Transverse colon (tissue), 4 donors: ENCODE measurements around the gene MAN2A1. TPM values are rescaled to one million over a fixed set of nuclear protein-coding genes. Genes with fewer than 3 reads are reported as not detected.

Experiments
- DNase-seq: peaks from one replicate; pipeline ENCODE4 v3.0.0-alpha.2; 2019
- H3K27ac ChIP-seq, 4 donors: fragments of 200-600 bp; sonication (generic); 2 replicates each; pipeline ENCODE4 v1.5.1; 2016 to 2018; ENCODE audit warnings: inconsistent platforms in 4 of 4
- H3K27me3 ChIP-seq: fragments of 200-600 bp; sonication (generic); 2 replicates; pipeline ENCODE4 v1.5.1; 2017; ENCODE audit warnings: inconsistent platforms
- H3K36me3 ChIP-seq, 4 donors: fragments of 200-600 bp; sonication (generic); 2 replicates each; pipeline ENCODE4 v1.5.1; 2017 to 2019; ENCODE audit warnings: inconsistent platforms in 4 of 4
- H3K4me1 ChIP-seq, 4 donors: fragments of 200-600 bp; sonication (generic); 2 replicates each; pipeline ENCODE4 v1.5.1; 2017 to 2020; ENCODE audit warnings: inconsistent platforms in 4 of 4
- H3K4me3 ChIP-seq, 4 donors: fragments of 200-600 bp; sonication (generic); 1 replicate in 1 of 4; 2 replicates in 3 of 4; pipeline versions ENCODE4 v1.5.1 to v1.6.1; 2017 to 2019; ENCODE audit warnings: inconsistent platforms in 4 of 4
- H3K9me3 ChIP-seq, 2 donors: fragments of 200-600 bp; sonication (generic); 2 replicates each; pipeline ENCODE4 v1.5.1; 2017 to 2019; ENCODE audit warnings: inconsistent platforms in 2 of 2
- EP300 ChIP-seq: sonication (generic); formaldehyde crosslinking; IDR thresholded peaks from one replicate; pipeline ENCODE4 v1.6.1; 2017; ENCODE audit warnings: antibody characterized with exemption, low read depth
- POLR2A ChIP-seq: fragments of 450-650 bp; IDR thresholded peaks from one replicate; pipeline ENCODE4 v1.6.1; 2016; ENCODE audit warnings: antibody characterized with exemption, mild to moderate bottlenecking, moderate library complexity
- POLR2AphosphoS5 ChIP-seq, 3 donors: sonication (generic); formaldehyde crosslinking; IDR thresholded peaks; one replicate each; pipeline ENCODE4 v1.6.1; 2016; ENCODE audit warnings: antibody characterized with exemption in 3 of 3
- WGBS, 2 donors: methylation state at CpG; one replicate each; pipeline ENCODE4 v1.1.5; 2018; ENCODE audit warnings: low coverage in 1 of 2; 5-methylcytosine and 5-hydroxymethylcytosine counted together
- in situ Hi-C, 4 donors: fragments of 200-750 bp; cut with MboI; loops; one replicate each; pipeline versions ENCODE4 v1.15.0 to v1.15.1; 2017; ENCODE audit warnings: low sequenced_read_pairs in 3 of 4, low pct_ligation_motif_present in 1 of 4, low pct_unique_long_range_greater_than_20kb in 1 of 4
- intact Hi-C: fragments of 100-400 bp; cut with DNase I; formaldehyde crosslinking; loops from one replicate; pipeline ENCODE4 v1.15.1; 2023; ENCODE audit warnings: low total_unique reads
- total RNA-seq, 4 donors: library from RNA; depleted of rRNA; stranded (reverse); fragments of >200 nt; gene quantifications; one replicate each; pipeline ENCODE4 v1.1.0, GENCODE V29; 2016
- TF ChIP-seq, protein P1 (sequence below), 5 experiments: fragments of 200-600 bp in 3 of 5; fragments of 450-650 bp in 2 of 5; sonication (generic) in 3 of 5; IDR thresholded peaks; 1 replicate in 2 of 5; 2 replicates in 3 of 5; pipeline ENCODE4 v1.5.1; 2016 to 2017; ENCODE audit warnings: antibody characterized with exemption in 5 of 5, inconsistent platforms in 3 of 5, mild to moderate bottlenecking in 2 of 5, moderate library complexity in 1 of 5

MAN2A1 gene
- total RNA-seq, 4 donors from 2014 or later = 39.2 to 95.3 (median 70.4) TPM

DNA sequence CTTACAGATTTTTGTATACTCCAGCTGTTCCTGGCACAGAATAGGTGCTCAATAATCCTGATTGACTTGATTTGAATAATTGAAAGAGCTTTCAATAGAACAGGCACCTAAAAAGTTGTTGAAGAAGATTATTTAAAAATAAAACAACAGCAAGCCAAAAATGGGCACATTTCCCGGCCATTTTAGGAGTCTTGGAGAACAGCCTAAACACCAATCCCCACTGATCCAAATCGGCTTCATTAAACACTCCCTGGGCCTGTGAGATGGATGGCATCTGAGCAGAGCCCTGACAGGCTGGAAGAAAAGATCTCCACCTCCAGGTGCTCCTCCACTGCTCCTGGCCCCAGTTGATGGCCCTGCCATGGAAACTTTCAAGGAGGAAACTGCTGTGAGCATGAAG lies 213.3 kb downstream of the MAN2A1 start:
- Histone ChIP-seq H3K27ac (no peak overlapping the region), H3K4me1 (peaks cover 0 to 7% (median 0%) of the 10 kb centered on the region in 4 donors), H3K4me3 (no peak overlapping the region), H3K27me3 (no peaks in the 10 kb centered on the region), H3K9me3 (no peaks in the 10 kb centered on the region), H3K36me3 (no peaks in the 10 kb centered on the region)
- in situ Hi-C loops = no loop called here
- DNase-seq = no peak
- TF ChIP-seq, protein P1, sequence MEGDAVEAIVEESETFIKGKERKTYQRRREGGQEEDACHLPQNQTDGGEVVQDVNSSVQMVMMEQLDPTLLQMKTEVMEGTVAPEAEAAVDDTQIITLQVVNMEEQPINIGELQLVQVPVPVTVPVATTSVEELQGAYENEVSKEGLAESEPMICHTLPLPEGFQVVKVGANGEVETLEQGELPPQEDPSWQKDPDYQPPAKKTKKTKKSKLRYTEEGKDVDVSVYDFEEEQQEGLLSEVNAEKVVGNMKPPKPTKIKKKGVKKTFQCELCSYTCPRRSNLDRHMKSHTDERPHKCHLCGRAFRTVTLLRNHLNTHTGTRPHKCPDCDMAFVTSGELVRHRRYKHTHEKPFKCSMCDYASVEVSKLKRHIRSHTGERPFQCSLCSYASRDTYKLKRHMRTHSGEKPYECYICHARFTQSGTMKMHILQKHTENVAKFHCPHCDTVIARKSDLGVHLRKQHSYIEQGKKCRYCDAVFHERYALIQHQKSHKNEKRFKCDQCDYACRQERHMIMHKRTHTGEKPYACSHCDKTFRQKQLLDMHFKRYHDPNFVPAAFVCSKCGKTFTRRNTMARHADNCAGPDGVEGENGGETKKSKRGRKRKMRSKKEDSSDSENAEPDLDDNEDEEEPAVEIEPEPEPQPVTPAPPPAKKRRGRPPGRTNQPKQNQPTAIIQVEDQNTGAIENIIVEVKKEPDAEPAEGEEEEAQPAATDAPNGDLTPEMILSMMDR (IDR thresholded peaks at IDR 0.05) = no peak
- no peak for TF ChIP-seq POLR2A
- no peak for TF ChIP-seq POLR2AphosphoS5 (IDR thresholded peaks at IDR 0.05)
- no peak for TF ChIP-seq EP300
- intact Hi-C loops = no loop called here
- 55 to 60% methylated on average over 2 of the region's 2 CpGs for WGBS, 2 donors

DNA sequence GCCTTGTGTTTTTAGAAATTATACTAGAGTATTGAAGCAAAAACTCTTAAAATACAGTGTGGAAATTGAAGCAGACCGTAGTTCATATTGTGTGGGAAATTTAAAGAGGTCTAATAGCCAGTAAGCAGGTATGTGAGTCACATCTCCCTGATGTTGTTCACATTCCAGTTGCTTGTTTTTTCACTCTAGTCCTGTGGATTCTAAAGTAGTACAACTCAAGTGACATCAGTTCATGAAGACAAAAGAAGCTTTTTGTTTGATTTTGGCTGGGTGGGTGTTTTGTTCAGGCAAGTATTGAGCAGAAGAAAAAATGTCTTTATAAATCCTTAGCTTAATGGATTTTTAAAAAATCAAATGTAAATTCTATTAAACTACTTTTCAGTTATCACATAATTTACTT lies 216.2 kb downstream of the MAN2A1 start:
- Histone ChIP-seq H3K27ac (no peak overlapping the region), H3K36me3 (no peaks in the 10 kb centered on the region), H3K4me1 (peaks cover 0 to 7% (median 0%) of the 10 kb centered on the region in 4 donors), H3K9me3 (no peaks in the 10 kb centered on the region), H3K27me3 (no peaks in the 10 kb centered on the region), H3K4me3 (no peak overlapping the region)
- no peak for DNase-seq
- in situ Hi-C loops (no loop called here), intact Hi-C loops (no loop called here)
- TF ChIP-seq POLR2AphosphoS5 (IDR thresholded peaks at IDR 0.05) (no peak), POLR2A (no peak), EP300 (no peak)
- TF ChIP-seq, protein P1 (IDR thresholded peaks at IDR 0.05) = no peak
- WGBS, 2 donors = 75 to 92% methylated on average over 1 of the region's 1 CpG

DNA sequence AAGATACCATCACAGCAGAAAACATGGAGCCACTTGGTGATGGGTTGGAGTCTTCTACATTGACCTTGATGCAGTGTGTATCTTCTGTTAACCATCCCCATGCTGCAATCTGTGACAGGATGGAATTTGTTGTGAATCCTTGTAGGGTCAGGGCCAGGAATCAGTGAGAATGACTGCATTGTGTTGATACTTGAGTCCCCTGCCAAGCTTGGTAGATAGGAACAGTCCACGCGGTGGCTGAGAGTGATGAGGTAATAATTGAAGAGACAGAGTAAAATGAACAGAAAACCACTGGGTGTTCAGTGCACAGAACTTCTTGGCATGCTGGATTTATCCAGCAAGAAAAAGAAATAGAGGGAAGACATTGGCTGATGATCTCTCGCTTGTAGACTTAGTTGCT lies 217.5 kb downstream of the MAN2A1 start:
- 67 to 80% methylated on average over 1 to 3 of the region's 3 CpGs for WGBS, 2 donors
- intact Hi-C loops = no loop called here
- H3K4me1 ChIP-seq = no peaks in the 10 kb centered on the region
- no peak for TF ChIP-seq EP300
- H3K27me3 ChIP-seq = no peaks in the 10 kb centered on the region
- H3K9me3 ChIP-seq = no peaks in the 10 kb centered on the region
- DNase-seq = no peak
- H3K36me3 ChIP-seq = no peaks in the 10 kb centered on the region
- in situ Hi-C loops = no loop called here
- no peak overlapping the region for H3K4me3 ChIP-seq
- no peak overlapping the region for H3K27ac ChIP-seq

DNA sequence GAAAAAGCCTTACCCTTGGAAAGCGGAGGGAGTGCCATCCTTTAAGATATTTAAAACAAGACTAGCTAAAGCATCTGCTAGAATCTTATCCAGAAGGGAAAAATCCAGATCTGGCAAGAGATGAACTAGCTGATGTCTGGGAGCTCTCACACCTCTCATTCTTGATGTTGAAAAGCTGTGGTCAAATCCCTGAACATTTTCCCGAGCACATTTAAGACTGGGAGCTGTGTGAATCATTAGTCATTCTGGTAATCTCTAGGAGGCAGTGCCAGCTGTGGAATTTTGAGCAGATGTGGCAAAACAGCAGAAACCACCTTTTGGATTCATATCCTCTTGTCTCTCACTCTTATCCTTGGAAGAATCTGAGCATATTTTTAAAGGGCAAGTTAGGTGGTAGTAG lies 218.0 kb downstream of the MAN2A1 start:
- Histone ChIP-seq H3K4me3 (no peak overlapping the region), H3K4me1 (no peaks in the 10 kb centered on the region), H3K27me3 (no peaks in the 10 kb centered on the region), H3K27ac (no peak overlapping the region), H3K9me3 (no peaks in the 10 kb centered on the region), H3K36me3 (no peaks in the 10 kb centered on the region)
- in situ Hi-C loops (no loop called here), intact Hi-C loops (no loop called here)
- TF ChIP-seq POLR2AphosphoS5 (IDR thresholded peaks at IDR 0.05) = no peak
- no peak for TF ChIP-seq EP300
- TF ChIP-seq POLR2A = no peak
- TF ChIP-seq, protein P1 (IDR thresholded peaks at IDR 0.05) = no peak
- no peak for DNase-seq
- WGBS, 2 donors = 70 to 75% methylated on average over 2 of the region's 2 CpGs

DNA sequence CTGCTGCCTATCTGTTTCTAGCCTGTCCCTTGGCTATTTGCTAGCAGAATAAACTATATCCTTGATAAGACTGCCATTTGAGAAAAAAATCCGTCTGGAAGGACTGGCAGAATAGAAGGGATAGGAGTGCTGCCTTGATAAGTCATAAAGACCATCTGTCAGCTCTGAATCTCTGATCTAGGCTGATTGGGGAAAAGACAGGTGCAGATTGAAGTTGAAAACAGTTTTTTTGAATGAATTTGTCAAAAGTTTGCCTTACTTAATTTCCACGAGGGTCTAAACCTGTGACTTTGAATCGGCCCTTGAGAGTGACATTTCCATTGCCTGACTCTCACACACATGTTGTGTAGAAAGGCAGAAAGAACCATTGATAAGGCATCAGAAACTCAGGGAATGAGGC lies 218.6 kb downstream of the MAN2A1 start:
- intact Hi-C loops (no loop called here), in situ Hi-C loops (no loop called here)
- Histone ChIP-seq H3K27me3 (no peaks in the 10 kb centered on the region), H3K36me3 (no peaks in the 10 kb centered on the region), H3K4me3 (no peak overlapping the region), H3K9me3 (no peaks in the 10 kb centered on the region), H3K27ac (no peak overlapping the region), H3K4me1 (no peaks in the 10 kb centered on the region)
- DNase-seq = no peak
- 62 to 74% methylated on average over 3 of the region's 3 CpGs for WGBS, 2 donors
- TF ChIP-seq POLR2AphosphoS5 (IDR thresholded peaks at IDR 0.05) (no peak), POLR2A (no peak), EP300 (no peak)
- TF ChIP-seq, protein P1 (IDR thresholded peaks at IDR 0.05) = no peak
